PC-9 (cell line): ENCODE measurements around the gene TCF4.
A peak's percentile ranks its signal among the peaks of the same experiment; 100 is the strongest.

Experiments used
- CTCF ChIP-seq: fragments of 200-600 bp; sonication (generic); conservative IDR thresholded peaks from 2 replicates; pipeline ENCODE4 v1.6.1; 2017; ENCODE audit warnings: mixed run types, antibody characterized with exemption, mild to moderate bottlenecking, moderate library complexity
- EZH2 ChIP-seq: fragments of 200-600 bp; sonication (generic); IDR thresholded peaks from 2 replicates; pipeline ENCODE4 v1.8.0; 2017; ENCODE audit warnings: antibody characterized with exemption, low read depth

GRCh38 chr18:55343396-55344073 lies 244.5 kb downstream of the TCF4 start:
- no peak for TF ChIP-seq EZH2
- peak; percentile 66 for TF ChIP-seq CTCF
